NCI-H460 (cell line): Measurements from ENCODE around the gene TMEFF2. TPM values are rescaled to one million over a fixed set of nuclear protein-coding genes. Genes with fewer than 3 reads are reported as not detected.

Experiments used
- DNase-seq: peaks from one replicate; pipeline ENCODE4 v3.0.0-alpha.2; 2016; ENCODE audit warnings: low read depth; ENCODE audit errors: extremely low read depth
- total RNA-seq: library from RNA; depleted of rRNA; stranded (reverse); fragments of >200 nt; shearing (Covaris generic); gene quantifications from 2 replicates; pipeline ENCODE4 v1.2.3, GENCODE V29; 2014

Gene TMEFF2
- total RNA-seq, 1 experiment from 2014 or later, result not detected

DNA sequence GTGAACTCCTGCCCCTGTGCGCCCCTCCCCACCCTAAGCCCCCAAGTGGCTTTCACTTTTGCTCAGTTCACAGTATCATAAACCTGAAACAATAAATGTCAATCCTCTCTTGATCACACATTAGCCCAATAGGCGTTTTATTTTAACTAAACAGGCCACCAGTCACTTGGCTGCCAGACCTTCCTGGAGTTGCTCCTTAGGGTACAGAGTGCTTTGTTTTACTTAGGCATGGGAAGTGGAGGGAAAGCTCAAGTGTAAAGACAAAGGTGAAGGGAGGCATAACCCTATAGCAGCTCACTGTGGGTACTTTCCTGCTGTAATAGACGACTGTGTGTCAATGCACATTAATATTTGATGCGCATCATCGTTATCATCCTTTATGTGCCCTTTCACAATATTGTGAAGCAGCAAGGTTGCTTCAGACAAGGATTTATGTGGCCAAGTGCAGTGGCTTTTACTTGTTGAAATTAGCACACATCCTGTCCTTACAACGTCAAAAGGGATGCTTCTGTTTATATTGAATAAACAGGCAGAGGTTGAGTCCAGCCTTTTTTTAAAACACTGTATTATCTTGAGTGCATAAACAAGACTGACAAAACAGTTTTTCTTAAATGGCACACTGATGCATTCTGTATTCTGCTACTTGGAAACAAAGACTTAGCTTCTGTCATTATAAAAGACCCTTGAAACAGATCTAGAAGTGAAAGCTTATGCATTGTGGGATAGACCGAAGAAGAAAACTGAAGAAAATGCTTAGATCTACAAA is 168.5 kb downstream of the TMEFF2 start:
- peak; percentile 36 for DNase-seq

DNA sequence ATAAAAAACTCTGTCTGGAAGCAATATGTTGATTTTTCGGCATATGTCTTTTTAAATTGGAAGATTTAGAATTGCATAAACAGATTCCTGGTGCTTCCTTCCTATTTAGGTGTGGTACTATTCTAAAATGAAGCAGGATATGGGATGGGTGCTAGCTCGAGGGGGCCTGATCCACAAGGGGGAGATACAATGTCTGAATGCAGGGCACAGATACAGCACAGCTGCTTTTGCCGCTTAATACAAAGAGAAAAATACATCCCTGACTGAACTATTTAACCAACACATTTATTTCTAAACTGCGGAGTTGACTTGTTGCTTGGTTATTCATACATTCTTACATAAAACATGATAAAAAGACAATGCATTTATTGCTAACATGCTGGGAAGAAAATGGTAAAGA is 169.1 kb downstream of the TMEFF2 start:
- no peak for DNase-seq

DNA sequence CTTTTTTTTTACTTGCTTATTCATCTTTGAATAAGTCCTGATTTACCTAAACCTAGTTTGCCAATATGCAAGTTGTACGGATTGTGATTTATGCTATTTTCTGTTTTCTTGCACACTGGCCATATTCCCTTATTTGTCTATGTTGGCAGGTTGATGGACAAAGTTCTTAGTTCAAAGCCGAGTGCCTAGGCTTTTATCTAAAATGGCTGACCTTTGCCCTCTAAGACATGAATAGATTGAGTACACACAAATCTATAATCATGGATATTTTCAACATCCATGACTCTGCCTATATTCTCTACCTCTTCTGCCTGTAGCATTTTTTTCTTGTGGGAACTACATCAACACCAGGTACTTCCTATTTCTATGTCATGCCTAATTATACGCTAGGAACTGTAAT is 171.7 kb downstream of the TMEFF2 start:
- no peak for DNase-seq

DNA sequence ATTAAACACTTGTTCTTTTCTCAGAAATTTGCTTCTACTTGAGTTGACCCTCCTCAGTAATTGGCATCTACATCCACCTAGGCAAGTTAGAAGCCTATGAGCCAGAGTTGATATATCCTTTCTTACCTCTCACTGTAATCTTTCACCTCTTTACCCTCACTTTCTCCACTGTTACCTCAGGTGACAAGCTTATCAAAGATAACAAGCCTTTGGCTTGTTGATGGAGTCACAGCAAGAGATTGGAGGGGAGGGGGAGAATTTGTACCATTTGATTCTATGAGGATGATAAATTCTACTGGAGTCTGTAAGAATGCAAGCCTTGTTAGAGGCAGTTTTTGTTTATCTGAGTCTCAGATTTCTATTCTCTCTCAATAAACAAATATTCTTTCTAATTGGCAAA is 176.9 kb downstream of the TMEFF2 start:
- no peak for DNase-seq

DNA sequence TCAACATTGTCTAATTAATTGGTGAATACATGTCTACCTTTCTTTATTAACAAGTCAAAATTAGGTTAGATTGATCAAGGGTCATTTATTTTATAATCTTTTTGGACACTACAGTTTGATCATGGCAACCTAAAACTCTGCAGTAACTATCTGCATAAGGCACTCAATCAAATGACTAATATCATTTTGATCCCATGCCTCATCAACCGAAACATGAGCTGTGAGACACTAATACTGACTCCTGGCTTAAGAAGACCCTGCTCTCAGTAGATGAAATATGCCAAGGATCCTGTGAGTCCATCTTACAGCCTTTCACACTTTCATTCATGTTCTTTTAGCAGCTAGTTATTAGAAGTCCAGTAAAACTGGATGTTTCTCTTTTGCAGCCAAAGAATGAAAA is 178.5 kb downstream of the TMEFF2 start:
- no peak for DNase-seq

DNA sequence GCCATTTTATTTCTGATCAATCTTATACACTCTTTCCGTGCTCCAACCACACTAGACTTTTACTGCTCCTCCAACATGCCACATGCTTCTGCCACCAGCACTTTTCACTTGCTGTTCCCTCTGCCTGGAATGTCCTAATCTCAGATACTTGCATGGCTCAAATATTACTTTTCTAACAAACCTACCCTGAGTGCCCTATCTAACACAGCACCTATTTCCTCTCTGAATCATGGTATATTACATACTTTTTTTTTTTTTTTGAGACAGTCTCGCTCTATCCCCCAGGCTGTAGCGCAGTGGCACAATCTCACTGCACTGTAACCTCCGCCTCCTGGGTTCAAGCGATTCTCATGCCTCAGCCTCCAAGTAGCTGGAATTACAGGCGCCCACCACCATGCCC is 181.5 kb downstream of the TMEFF2 start:
- no peak for DNase-seq

DNA sequence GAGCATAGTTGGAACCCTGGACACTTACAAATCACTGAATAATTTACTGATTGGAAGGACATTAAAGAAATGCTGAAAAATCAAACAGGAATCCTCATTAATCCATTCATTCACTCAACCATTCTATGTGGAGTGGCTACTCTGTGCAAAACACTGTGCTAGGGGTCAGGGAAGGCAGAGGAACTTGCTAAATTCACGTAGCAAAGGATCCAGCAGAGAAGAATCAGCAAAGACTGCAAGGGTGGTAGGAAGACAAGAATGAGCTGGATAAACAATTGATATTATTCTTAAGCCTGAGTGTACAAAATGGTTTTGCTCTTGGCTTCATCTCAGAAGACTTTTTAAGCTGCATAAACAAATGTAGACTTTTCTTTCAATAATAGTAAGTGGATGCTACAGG is 183.5 kb downstream of the TMEFF2 start:
- DNase-seq, result no peak

DNA sequence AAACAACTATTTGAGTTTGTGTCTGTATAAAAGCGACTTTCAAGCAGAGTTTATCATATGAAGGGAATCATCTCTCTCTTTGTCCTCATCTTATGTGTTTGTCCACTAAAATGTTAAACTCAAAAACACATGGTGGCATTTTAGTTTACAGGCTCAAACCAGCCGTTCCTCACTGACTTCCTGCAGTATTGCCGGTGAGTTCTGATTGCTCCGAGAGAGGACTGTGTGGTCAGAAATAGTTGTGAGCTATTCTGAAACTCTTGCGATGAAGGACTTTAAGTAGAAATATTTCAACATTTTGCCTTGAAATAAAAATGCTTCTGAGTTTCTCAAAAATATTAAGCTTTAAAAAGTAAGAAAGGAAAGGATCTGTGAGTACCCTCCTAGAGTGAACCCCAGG is 184.7 kb downstream of the TMEFF2 start:
- no peak for DNase-seq

DNA sequence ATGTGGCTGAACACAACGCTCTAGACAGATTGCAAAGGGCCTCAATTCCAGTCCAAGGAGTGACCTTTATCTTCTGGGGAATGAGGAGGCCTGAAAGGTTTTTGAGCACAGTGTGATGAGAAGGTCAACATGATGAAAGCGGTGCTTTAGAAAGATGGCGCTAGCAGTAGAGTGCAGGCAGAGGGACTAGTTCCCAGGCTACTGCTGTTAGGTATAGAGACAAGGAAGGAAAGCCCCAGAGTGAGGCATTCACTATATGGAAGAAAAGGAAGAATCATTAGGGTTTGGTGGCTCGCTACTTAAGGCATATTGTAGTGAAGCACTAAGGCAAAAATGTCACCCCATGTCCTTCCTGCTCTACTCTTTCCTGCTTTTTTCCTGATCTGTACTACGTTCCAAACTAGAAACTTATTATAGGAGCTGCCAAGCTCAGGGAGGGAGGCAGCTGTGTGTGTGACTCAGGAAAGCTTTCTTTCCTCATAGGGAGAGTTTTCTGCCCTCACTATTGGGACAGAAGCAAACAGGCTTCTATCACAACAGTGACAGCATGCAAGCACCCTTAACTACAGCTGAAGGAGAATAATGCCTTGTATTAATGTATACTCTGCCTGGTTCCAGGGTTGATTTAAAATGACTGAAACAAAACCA is 187.0 kb downstream of the TMEFF2 start:
- DNase-seq, result no peak

DNA sequence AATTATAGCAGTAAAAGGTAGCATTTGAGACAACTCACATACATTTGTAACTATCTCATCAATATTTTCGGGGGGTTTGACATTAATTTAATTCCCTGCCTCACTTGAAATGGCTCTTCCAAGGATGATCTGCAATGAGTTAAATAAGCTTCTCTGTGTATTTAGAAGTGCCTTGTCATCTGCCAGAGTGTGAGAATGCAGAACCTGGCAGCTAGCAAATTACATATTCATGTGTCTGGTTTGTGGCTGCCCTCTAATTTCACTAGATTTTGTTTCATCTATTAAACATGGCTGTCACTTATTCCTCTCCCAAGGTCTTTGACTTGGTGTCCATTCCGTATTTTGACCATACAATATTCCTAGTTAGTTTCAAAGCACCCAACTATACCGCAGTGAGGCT is 189.5 kb downstream of the TMEFF2 start:
- no peak for DNase-seq

DNA sequence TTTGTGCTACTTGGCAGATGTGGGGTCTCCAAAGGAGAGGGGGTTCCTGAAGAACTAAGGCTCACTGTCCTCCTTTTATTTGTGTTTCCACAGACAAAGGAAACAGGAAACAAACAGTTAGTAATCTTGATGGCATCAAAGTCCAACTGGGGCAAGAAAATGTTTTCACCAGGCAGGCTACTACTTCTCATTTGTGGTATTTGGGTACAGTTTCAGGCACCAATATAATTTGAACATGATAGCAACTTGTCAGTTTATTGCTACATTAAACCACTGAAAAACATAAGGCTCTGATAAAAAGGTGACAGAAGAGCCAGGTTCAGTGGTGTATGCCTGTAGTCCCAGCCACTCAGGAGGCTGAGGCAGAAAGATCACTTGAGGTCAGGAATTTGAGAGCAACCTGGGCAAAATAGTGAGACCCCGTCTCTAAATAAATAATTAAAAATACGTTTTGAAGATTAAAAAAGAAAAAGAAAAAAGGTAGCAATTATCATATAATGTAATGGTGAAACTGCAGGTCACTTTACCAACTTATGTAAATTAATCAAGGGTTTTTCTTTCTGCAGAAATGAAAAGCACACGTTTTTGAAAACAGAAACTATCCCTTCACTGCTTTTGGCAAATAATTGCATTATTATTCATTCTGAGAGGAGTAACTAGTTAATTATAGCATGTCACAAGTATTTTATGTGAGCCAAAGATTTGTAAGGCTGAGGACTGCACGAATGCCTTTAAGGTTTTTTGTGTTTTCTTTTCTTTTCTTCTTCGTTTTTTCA is 190.4 kb downstream of the TMEFF2 start:
- no peak for DNase-seq

DNA sequence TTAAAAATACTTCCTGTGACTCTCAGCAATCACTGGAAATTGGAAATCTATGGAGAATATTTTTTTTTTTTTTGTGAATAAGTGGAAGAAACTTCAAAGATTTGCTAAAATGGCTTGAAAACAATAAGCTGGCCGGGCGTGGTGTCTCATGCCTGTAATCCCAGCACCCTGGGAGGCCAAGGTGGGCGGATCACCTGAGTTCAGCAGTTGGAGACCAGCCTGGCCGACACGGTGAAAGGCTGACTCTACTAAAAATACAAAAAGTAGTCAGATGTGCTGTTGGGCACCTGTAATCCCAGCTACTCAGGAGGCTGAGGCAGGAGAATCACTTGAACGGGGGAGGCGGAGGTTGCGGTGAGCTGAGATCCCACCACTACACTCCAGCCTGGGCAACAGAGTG is 192.3 kb downstream of the TMEFF2 start:
- DNase-seq, result no peak

DNA sequence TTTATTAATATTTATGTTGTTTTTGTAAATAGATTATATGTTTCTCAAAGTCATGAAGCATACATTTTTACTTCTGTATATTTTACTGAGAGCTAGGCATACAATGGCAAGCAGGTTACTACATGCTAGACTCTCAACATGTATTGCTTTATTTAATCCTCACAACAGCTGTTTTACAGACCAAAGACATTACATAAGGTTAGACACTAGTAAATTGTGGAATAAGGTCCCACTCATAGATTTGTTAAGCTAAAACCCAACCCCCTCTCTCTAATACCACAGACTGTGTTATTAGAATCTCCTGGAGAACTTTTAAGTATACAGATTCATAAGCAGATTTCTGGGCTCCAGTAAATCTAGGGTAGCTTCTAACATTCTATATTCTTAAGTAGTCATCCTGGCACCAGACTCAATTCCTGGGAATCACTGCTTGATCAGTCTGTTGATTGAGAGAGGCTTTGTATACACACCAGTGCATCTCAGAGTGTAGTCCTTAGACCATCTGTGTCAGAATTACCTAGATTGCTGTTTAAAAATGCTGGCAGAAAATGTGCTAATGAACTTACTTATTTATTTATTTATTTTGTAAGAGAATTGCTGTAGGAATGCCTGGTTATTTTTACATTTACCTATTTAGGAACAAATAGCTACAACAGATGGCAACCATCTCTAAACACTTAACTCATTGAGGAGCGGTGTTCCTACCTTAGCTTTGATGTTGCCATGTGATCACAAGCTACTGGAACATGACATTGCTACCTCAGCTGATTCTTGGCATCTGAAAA is 194.3 kb downstream of the TMEFF2 start:
- no peak for DNase-seq

DNA sequence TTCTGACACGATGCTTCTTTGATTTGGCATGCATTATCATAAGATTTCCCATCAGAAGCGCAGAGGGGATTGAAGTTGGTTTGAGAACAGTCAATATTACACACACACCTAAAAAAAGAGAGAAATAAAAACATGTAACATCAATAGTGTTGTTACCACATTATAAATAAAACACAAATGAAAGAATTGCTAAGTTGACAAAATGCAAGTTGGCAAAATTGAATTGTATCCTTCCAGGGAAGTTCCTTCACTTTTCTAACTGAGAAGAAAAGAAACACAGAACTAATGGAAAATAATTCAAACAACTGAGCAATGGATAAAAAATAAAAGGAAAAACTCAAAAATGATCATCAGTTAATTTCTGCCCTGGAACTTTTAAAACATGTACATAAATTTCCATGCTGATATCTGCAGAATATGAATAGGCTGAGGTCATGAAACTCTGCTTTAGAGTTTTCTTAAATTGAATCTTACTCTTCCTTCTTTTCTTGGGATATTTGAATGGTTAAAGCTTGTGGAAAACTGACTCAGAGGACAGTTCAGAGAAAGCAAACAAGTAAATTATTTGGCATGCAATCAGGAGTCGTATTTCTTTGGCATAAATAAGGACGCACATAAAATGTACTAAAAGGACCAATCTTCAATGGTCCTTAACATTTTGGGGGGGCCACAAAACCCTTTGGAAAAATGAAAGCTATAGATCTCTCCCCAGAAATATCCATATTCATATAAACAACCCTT is 195.5 kb downstream of the TMEFF2 start:
- DNase-seq, result no peak

DNA sequence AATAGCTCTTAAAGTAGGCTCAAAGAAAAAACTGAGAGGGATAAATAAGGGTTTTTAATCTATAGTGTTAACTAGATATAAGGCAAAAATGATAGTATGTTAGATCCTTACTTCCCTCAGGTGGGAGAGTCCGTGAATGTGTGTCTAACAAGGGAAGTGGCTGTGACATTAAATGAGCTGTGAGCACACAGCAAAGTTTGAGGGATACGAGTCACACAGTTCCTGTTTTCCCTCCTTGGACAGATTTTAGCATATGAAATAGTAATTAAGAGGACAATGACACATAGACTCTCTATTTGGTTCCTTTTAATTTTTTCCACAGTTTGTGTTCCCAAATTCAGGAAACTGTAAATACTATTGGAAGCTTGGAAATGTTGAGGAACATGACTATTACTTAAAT is 199.4 kb downstream of the TMEFF2 start:
- no peak for DNase-seq

DNA sequence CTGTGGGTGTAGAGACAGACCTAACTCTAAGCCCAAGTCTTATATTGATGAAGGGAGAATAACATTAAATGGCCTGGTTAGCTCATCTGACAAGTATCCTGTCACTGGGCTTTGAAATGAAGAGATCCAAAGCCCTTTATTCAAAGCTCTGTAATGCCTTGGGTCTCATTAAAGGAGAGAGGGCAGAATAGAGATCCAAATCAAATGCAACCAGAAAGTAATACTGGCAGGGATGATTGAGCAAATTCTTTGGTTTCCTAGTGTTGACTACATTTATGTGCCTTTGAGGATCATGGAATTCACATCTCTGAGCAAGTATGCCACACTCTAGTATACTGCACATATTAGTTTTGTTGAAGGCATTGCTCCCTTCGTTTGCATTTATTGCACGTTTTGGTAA is 200.0 kb downstream of the TMEFF2 start:
- peak; percentile 1 for DNase-seq

DNA sequence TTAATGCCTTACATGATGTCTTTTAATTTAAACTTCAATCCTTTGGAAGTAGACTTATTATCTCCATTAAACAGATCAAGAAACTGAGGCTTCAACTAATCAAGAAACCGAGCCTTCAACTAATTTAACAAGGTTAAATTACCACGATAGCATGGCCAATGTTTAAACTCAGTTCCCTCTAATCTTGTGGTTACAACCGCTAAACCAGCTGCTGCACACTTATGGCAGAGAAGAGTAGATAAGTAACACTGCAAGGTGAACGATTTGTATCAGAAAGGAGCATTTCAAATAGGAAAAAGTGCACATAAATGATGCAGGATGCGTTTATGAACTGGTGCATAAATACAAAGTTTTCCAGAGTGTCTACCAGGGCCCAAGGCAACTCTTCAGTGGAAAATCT is 203.3 kb downstream of the TMEFF2 start:
- no peak for DNase-seq

DNA sequence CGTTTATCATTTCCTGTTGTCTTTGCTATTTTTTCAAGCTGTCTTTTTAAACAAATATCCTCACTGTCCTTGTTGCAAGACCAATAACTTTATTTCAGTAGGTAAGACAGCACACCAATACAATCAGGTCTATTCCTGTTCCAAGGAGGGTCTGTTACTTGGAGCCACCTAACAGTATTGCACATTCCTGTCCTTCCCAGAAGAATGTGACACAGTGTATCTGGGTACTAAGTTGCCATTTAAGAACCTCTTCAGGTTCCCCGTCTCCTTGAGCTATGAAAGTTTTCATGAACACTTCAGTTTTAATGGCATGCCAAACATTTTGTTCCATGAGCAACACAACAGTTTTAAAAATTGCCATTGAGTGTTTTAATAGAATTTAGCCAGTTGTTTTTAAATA is 209.0 kb downstream of the TMEFF2 start:
- DNase-seq, result no peak

DNA sequence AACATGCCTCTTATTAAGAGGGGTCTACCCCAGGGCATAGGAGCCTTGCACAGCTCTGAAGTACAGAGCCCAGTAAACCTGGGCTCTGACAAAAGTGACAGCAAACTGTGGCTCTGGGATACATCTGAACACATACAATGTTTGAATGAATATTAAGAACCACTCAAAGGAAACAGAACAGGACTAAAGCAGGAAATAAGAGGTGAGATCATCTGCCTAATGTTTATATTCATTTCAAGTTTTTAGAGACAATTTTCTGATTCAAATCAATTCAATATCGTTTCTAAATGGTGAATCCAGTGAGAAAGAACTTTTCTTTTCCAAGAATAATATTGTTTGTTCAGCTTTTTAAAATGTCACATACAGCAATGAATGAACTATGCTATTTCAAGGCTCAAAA is 211.1 kb downstream of the TMEFF2 start:
- DNase-seq, result no peak

DNA sequence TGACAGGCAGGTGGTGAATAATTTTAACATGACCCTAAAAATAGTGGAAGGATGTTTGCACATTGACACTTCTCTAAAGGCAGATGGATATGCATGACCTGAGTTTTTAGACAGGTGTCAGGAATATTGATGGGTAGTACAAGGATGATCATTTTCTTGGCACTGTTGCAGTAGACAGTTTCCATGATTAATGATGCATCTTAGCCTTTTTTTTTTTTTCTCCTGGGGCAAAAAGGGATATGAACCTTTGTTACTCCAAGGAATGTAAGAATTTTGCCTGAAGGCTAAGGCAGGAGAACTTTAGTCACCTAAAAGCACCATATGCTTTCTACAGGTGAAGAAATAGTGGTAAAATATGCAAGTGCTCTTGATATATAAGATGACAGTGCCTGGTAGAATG is 211.5 kb downstream of the TMEFF2 start:
- no peak for DNase-seq
